Activated CD8-positive, alpha-beta memory T cell treated with anti-CD3 and anti-CD28 coated beads, Interleukin-2, amount 50 U/mL, for 4 hours (primary cell): ENCODE measurements around the gene LRRC2.
A peak's percentile ranks its signal among the peaks of the same experiment; 100 is the strongest.
"Not testable (repeated sequence)": the region's sequence is repeated elsewhere in the genome, so short reads cannot be mapped to it uniquely, and the experiment has no call there.

ENCODE experiments used
- DNase-seq: peaks from one replicate; pipeline ENCODE4 v3.0.0-alpha.2; 2020

LRRC2 gene

DNA sequence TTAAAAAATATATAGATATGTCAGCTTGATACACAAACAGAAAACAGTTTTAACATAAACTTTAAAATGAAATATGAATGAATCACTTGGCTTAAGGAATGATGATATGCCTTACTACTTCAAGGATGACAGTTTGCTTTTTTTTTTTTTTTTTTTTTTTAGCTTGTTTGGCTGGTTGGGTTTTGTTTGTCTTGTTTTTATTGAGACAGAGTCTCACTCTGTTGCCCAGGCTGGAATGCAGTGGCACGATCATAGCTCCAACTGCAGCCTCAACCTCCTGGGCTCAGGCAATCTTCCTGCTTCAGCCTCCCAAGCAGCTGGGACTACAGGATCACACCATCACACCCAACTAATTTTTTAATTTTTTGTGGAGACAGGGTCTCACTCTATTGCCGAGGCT lies 14.5 kb downstream of the LRRC2 start:
- DNase-seq: no peak

DNA sequence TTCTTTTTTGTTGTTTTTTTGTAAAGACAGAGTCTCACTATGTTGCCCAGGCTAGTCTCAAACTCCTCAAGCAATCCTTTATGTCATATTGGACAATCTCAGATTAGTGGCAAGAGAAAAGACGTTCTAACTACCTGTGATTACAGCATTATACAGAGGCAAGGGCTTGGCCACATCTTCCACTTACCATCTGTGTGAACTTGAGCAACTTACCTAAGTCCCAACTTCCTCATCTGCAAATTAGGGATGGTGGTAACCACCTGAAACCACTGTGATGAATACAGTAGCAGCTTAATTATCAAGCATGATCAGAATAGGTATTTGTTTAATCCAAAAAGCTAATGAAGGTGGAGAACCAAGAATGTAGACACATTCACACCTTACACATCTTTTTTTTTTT lies 16.1 kb downstream of the LRRC2 start:
- DNase-seq: no peak

DNA sequence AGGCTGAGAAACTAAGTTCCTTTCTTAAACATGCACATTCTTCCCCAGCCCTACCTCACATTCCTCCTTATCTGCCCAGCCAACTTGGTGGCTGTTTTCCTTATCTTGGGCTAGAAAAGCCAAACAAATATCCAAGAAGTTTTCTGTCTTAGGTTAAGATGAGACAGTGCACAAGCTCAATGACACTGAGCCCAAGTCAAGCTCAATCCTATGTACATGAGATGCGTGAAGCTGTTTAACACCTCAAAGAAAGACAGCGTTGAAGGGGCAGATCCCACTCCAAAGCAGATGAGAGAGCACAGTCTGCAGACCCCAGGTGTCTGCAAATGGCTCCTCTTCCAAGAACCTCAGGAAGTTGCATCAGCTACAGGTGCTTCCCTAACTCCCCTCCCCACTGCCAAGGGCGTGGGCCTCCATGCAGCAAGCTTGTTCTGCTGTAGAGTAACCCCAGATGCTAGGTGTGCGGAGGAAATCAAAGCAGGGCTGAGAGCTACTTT lies 16.6 kb downstream of the LRRC2 start:
- DNase-seq: no peak

DNA sequence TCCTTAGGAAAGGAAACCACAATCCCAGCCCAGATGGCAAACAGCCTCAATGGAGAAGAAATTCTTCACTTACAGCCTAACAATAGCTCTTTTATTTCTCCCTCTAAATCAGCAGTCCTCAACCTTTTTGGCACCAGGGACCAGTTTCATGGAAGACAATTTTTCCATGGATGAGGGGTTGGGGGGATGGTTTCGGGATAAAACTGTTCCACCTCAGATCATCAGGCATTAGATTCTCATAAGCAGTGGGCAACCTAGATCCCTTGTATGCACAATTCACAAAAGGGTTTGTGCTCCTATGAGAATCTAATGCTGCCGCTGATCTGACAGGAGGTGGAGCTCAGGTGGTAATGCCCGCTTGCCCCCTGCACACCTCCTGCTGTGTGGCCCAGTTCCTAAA lies 17.5 kb downstream of the LRRC2 start:
- not testable (repeated sequence) for DNase-seq

DNA sequence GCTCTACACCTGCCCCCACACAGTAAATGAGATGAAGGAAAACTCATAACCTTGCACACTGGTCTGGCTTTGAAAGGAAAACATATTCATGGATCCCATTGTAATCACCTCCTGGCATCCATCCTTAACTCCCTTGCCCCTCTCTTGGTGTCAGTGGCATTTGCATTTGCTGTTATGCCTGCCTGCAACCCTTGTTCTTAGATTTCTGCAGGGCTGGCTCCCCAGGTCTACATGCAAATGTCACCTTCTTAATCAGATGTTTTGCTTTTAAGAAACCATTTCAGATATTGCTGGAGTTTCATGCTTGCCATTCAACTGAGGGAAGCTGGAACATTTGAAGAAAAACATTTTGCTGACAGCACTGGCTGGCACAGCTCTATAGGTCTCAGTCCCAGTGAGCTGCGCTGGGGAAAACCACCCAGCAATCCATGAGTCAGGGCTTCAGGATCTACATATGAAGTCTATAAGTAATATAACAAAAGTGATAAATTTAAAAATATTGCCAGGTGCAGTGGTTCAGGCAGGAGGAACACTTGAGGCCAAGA lies 19.1 kb downstream of the LRRC2 start:
- no peak for DNase-seq

GRCh38 chr3:46545818-46546630 lies 20.1 kb downstream of the LRRC2 start:
- DNase-seq: no peak

GRCh38 chr3:46544771-46545503 lies 21.2 kb downstream of the LRRC2 start:
- no peak for DNase-seq

GRCh38 chr3:46542801-46543201 lies 23.3 kb downstream of the LRRC2 start:
- no peak for DNase-seq

GRCh38 chr3:46542344-46542743 lies 23.8 kb downstream of the LRRC2 start:
- no peak for DNase-seq

- no peak for DNase-seq
Observed at GRCh38 chr3:46541835-46542234, 24.3 kb downstream of the LRRC2 start.

DNA sequence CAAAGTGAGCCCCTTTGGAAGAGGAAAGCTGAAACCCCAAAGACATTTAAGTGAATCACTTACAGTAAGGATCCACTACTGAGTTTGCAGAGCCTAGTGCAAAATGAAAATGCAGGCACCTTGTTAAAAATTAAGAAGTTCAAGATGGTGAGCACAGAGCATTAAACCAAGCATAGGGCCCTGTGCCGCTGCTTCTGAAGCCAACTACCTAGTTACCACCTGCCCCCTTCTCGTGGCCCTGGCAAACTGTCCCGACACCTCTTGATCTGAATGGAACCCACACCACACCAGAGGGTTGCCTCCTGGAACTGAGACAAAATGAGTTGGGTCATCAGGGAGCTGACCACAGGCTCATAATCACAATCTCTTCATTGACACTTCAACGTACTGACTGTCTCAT lies 25.6 kb downstream of the LRRC2 start:
- DNase-seq: no peak

- DNase-seq: no peak
Observed at GRCh38 chr3:46539443-46540005, 26.6 kb downstream of the LRRC2 start.

DNA sequence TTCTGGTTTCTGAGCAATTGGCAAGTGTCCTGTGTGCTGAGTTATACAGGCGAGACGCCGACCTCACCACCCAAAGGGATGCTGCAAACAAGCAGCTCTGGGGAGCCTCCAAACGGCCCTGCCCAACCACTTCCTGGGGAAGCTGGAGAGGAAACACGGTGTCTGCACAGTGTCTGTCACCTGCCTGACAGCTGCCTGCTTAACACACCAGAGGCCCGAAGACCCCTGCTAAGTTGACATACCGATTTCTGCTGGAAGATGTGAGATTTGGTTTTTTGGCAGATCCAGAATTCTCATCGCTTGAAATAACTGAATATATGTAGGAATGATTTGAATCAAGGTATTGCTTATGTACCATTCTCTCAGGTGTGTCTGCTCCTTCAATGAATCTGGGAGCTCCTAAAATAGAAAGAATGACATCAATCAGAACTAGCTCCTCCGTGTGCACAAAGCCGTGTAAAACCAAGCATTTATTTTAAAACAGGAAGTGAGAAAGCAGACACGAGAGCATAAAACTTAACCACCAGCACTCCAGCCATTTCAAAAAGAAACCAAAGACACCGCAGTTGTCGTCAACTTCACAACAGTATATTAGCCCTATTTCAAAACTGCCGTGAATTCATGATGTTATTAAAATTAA lies 27.2 kb downstream of the LRRC2 start:
- peak; percentile 78 for DNase-seq

DNA sequence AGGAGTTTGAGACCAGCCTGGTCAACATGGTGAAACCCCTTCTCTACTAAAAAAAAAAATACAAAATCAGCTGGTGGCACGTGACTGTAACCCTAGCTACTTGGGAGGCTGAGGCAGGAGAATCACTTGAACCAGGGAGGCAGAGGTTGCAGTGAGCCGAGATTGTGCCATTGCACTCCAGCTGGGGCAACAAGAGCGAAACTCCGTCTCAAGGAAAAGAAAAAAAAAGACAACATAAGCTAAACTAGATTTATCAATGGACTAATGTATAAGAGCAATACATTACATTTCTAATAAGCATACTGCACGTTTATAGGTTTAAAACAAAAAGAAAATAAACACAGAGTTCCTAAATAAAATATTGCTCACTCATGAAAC lies 27.7 kb downstream of the LRRC2 start:
- not testable (repeated sequence) for DNase-seq

GRCh38 chr3:46537779-46538178 lies 28.3 kb downstream of the LRRC2 start:
- no peak for DNase-seq

DNA sequence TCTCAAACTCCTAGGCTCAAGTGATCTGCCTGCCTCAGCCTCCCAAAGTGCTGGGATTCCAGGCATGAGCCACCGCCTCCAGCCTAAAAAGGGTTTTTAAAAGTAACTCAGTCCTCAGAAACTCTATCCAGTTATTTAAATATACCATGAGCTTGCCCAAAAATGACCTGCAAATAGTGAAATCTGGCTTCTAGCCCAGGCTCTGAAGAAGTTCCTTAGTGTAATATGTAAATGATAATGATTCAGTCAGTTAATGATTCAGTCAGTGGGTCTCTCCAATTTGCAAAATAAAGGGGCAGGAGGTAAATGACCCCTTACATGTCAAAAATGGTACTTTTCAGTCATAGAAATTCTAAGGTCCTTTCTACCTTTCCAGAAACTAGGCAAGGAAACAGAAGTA lies 28.8 kb downstream of the LRRC2 start:
- no peak for DNase-seq

- DNase-seq: no peak
Observed at GRCh38 chr3:46536758-46537157, 29.3 kb downstream of the LRRC2 start.

GRCh38 chr3:46535746-46536145 lies 30.4 kb downstream of the LRRC2 start:
- DNase-seq: no peak

DNA sequence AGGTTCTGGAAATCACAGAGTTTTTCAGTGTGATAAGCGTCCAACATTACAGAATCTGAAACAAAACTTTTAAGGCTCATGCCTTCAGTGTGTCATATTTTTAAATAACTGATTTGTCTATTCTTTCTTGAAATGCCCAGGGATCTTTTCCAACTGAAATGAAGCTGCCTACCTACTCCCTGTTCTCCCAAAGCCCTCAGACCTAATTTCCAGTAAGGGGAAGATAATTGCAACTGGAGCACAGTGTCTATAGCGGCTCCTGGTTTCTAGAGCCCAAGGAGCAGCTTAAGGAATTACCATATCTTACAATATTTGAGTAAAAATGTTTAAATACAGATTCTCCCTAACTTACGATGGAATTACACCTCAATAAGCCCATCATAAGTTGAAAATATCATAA lies 33.0 kb downstream of the LRRC2 start:
- DNase-seq: no peak

DNA sequence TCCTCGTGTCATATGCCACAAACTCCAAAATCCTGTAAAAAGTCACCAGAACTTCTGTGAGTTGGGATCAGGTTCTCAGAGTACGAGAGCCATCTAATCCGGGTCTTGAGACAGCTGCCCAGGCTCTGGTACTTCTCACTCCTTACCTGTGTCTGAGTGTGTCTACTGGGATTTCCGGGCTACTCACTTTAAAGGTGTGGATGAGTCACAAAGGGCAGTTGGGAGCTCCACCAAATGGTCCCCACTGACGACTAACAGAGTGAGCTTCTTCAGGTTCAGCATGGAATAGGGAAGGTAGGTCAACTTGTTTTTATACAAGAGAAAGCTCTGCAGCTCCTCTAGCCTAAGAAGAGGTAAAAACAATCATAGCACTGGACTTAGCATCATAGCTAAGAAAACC lies 38.9 kb downstream of the LRRC2 start:
- no peak for DNase-seq

DNA sequence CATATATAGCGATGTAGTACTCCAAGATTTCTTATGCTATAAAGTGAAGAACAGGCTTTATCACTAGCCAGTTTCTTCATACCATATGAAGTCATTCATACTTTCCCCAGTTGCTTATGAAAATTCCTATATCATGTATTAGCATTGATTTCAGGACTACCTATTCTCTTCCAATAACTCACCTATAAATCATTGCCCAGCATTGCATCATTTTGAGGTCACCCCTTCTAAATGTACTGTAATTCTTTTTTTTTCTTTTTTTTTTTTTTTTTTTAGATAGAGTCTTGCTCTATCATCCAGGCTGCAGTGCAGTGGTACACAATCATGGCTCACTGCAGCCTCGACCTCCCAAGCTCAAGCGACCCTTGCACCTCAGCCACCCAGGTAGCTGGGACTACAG lies 41.3 kb downstream of the LRRC2 start:
- no peak for DNase-seq

- DNase-seq: no peak
Observed at GRCh38 chr3:46524008-46524407, 42.1 kb downstream of the LRRC2 start.

- DNase-seq: no peak
Observed at GRCh38 chr3:46523556-46523955, 42.5 kb downstream of the LRRC2 start.
